IMR-90 (cell line): ENCODE results near the gene SH3BGRL. TPM values are rescaled to one million over a fixed set of nuclear protein-coding genes. Genes with fewer than 3 reads are reported as not detected.

ENCODE experiments used
- ATAC-seq: fragments of 200-7000 bp; cut with Tn5 transposase; 2 replicates; pipeline ENCODE4 v1.9.1; 2020; ENCODE audit warnings: low read depth, mild to moderate bottlenecking, moderate library complexity
- BruUV-seq: library from RNA; stranded (reverse); fragments of 400-500 nt; replicated peaks from 2 replicates; lab custom pipeline; 2021; lab: Mats Ljungman, UMichigan
- CTCF ChIA-PET: fragments of 300-600 bp; formaldehyde crosslinking; extraction: SDS; loops from one replicate; lab custom pipeline; 2021; ENCODE audit warnings: antibody characterized with exemption; lab: Yijun Ruan, JAX
- POLR2A ChIA-PET: fragments of 300-600 bp; sonication (Branson Sonifier 250); formaldehyde crosslinking; loops from one replicate; lab custom pipeline; 2022; ENCODE audit warnings: antibody characterized with exemption; ENCODE audit not compliant: unreplicated experiment; lab: Charles Lee
- DNase-seq: peaks from one replicate; pipeline ENCODE4 v3.0.0; 2013
- H2AFZ ChIP-seq: replicated peaks from 2 replicates; pipeline ENCODE3; 2013; ENCODE audit warnings: low read length, mild to moderate bottlenecking; ENCODE audit not compliant: poor library complexity
- H2AK5ac ChIP-seq: 2 replicates; pipeline ENCODE4 v1.6.1; 2013; ENCODE audit warnings: low read depth, low read length, inconsistent platforms
- H2AK9ac ChIP-seq: replicated peaks from 2 replicates; pipeline ENCODE3; 2013; ENCODE audit warnings: mild to moderate bottlenecking, low read depth, low read length, moderate library complexity; ENCODE audit not compliant: poor library complexity
- H2BK120ac ChIP-seq: 2 replicates; pipeline ENCODE4 v1.6.1; 2013; ENCODE audit warnings: low read depth, low read length, inconsistent platforms
- H2BK15ac ChIP-seq: 3 replicates; pipeline ENCODE4 v1.6.1; 2013; ENCODE audit warnings: low read depth, low read length, inconsistent platforms
- H2BK20ac ChIP-seq: 2 replicates; pipeline ENCODE4 v1.6.1; 2013; ENCODE audit warnings: low read depth, mild to moderate bottlenecking, inconsistent platforms, low read length, moderate library complexity
- H2BK5ac ChIP-seq: 2 replicates; pipeline ENCODE4 v1.6.1; 2013; ENCODE audit warnings: mild to moderate bottlenecking, low read depth, low read length, inconsistent platforms; ENCODE audit not compliant: poor library complexity, severe bottlenecking
- H3K14ac ChIP-seq: replicated peaks from 2 replicates; pipeline ENCODE4 v1.6.1; 2013; ENCODE audit warnings: low read depth, low read length, inconsistent platforms
- H3K18ac ChIP-seq: 2 replicates; pipeline ENCODE4 v1.6.1; 2013; ENCODE audit warnings: low read depth, low read length, control low read depth
- H3K23ac ChIP-seq: 2 replicates; pipeline ENCODE4 v1.6.1; 2013; ENCODE audit warnings: low read depth, low read length, inconsistent platforms
- H3K27ac ChIP-seq: 2 replicates; pipeline ENCODE4 v1.5.1; 2013; ENCODE audit warnings: mild to moderate bottlenecking, control low read depth, low read length; ENCODE audit not compliant: insufficient read depth
- H3K27me3 ChIP-seq: 2 replicates; pipeline ENCODE4 v1.6.1; 2013; ENCODE audit warnings: low read length; ENCODE audit not compliant: control insufficient read depth, insufficient read depth
- H3K36me3 ChIP-seq: 2 replicates; pipeline ENCODE4 v1.6.1; 2013; ENCODE audit warnings: low read length, mixed read lengths; ENCODE audit not compliant: control insufficient read depth, insufficient read depth
- H3K4ac ChIP-seq: 2 replicates; pipeline ENCODE4 v1.6.1; 2013; ENCODE audit warnings: low read depth, low read length, inconsistent platforms
- H3K4me1 ChIP-seq: 2 replicates; pipeline ENCODE4 v1.6.1; 2013; ENCODE audit warnings: low read length, mixed read lengths; ENCODE audit not compliant: control insufficient read depth, insufficient read depth
- H3K4me2 ChIP-seq: 2 replicates; pipeline ENCODE4 v1.6.1; 2013; ENCODE audit warnings: low read depth, mild to moderate bottlenecking, control low read depth, low read length, moderate library complexity
- H3K4me3 ChIP-seq: 2 replicates; pipeline ENCODE4 v1.5.1; 2013; ENCODE audit warnings: low read depth, mild to moderate bottlenecking, control low read depth, low read length, moderate library complexity; ENCODE audit not compliant: insufficient read depth
- H3K56ac ChIP-seq: 2 replicates; pipeline ENCODE4 v1.6.1; 2013; ENCODE audit warnings: low read length, inconsistent platforms; ENCODE audit not compliant: insufficient read depth; ENCODE audit errors: extremely low read depth
- H3K79me1 ChIP-seq, 2 experiments: 2 replicates each; pipeline ENCODE4 v1.6.1; 2013; ENCODE audit warnings: low read length in 2 of 2, inconsistent platforms in 1 of 2, low read depth in 1 of 2
- H3K9ac ChIP-seq: 2 replicates; pipeline ENCODE4 v1.6.1; 2013; ENCODE audit warnings: low read depth, low read length, control low read depth
- H3K9me1 ChIP-seq: 2 replicates; pipeline ENCODE4 v1.6.1; 2013; ENCODE audit warnings: low read length, inconsistent platforms; ENCODE audit not compliant: insufficient read depth
- H3K9me3 ChIP-seq: 2 replicates; pipeline ENCODE4 v1.6.1; 2013; ENCODE audit warnings: low read length; ENCODE audit not compliant: control insufficient read depth, insufficient read depth
- H4K20me1 ChIP-seq: 2 replicates; pipeline ENCODE4 v1.6.1; 2013; ENCODE audit warnings: low read length, inconsistent platforms; ENCODE audit not compliant: insufficient read depth
- H4K5ac ChIP-seq: 2 replicates; pipeline ENCODE4 v1.6.1; 2013; ENCODE audit warnings: mild to moderate bottlenecking, low read depth, low read length, control low read depth
- H4K8ac ChIP-seq, 2 experiments: 2 replicates each; pipeline ENCODE4 v1.6.1; 2013; ENCODE audit warnings: low read depth in 2 of 2, low read length in 2 of 2, control low read depth in 1 of 2, inconsistent platforms in 1 of 2
- H4K91ac ChIP-seq: 2 replicates; pipeline ENCODE4 v1.6.1; 2013; ENCODE audit warnings: low read depth, low read length, inconsistent platforms; ENCODE audit not compliant: insufficient read depth
- CEBPB ChIP-seq: IDR thresholded peaks from 2 replicates; pipeline ENCODE4 v1.6.1; 2012; ENCODE audit warnings: low read depth, low read length, improper control_type of control experiment
- MXI1 ChIP-seq: IDR thresholded peaks from 2 replicates; pipeline ENCODE4 v1.6.1; 2012; ENCODE audit warnings: low read depth, mild to moderate bottlenecking, low read length, moderate library complexity, borderline replicate concordance
- POLR2A ChIP-seq: IDR thresholded peaks from 2 replicates; pipeline ENCODE4 v1.6.1; 2012; ENCODE audit warnings: mild to moderate bottlenecking, low read depth, low read length
- SMC3 ChIP-seq: fragments of 150-350 bp; IDR thresholded peaks from 2 replicates; pipeline ENCODE4 v1.6.1; 2016; ENCODE audit warnings: low read depth, mild to moderate bottlenecking, antibody characterized with exemption, low read length, moderate library complexity
- WGBS, 2 experiments: methylation state at CpG; one replicate each; pipeline versions ENCODE4 v1.1.5 to v1.1.7; 2013; ENCODE audit warnings: missing lambda C conversion rate in 2 of 2; ENCODE audit not compliant: insufficient read length in 1 of 2; ENCODE audit errors: extremely low coverage in 2 of 2; 5-methylcytosine and 5-hydroxymethylcytosine counted together
- dilution Hi-C: fragments of 300-500 bp; cut with HindIII; formaldehyde crosslinking; loops from one replicate; pipeline ENCODE4 v1.14.3; 2018; ENCODE audit warnings: low sequenced_read_pairs; ENCODE audit not compliant: unreplicated experiment
- in situ Hi-C: fragments of 300-500 bp; cut with MboI; formaldehyde crosslinking; loops from 3 replicates; pipeline ENCODE4 v1.14.3; 2019; ENCODE audit warnings: low sequenced_read_pairs, inconsistent platforms, mixed read lengths
- intact Hi-C: fragments of 100-400 bp; cut with micrococcal nuclease; formaldehyde crosslinking; loops from 2 replicates; pipeline ENCODE4 v1.10.0; 2022
- polyA plus RNA-seq, 3 experiments: library from polyadenylated mRNA; depleted of rRNA; stranded (reverse); fragments of >200 nt; gene quantifications; 2 replicates each; pipeline ENCODE4 v1.2.3, GENCODE V29; 2012; ENCODE audit warnings: low replicate concordance in 1 of 3
- total RNA-seq: library from RNA; depleted of rRNA; stranded (reverse); fragments of >200 nt; gene quantifications from 2 replicates; pipeline ENCODE4 v1.2.3, GENCODE V29; 2012

The SH3BGRL gene
- total and polyA plus RNA-seq, 2 of the 4 experiments (the other 2 are of a cell fraction) = 50.7 to 110 TPM

DNA sequence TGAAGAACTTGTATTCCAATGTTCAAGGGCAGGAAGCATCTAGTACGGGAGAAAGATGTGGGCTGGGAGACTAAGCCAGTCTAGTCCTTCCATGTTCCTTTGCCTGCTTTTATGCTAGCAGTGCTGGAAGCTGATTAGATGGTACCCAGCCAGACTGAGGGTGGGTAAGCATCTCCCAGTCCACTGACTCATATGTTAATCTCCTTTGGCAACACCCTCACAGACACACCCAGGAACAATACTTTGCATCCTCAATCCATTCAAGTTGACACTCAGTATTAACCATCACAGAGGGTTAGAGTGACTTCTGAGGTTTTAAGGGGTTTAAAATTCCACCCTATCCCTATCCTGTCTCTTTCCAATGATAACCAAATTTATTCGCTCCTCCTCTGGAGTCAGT, 6.6 kb upstream of the SH3BGRL start:
- H2BK120ac ChIP-seq = no peak overlapping the region
- dilution Hi-C loops (no loop called here), in situ Hi-C loops (loop anchor here (10.0 kb wide), 1 partner anchor 170 kb away; no protein-coding TSS in a partner anchor), intact Hi-C loops (no loop called here)
- no peak overlapping the region for H3K14ac ChIP-seq
- POLR2A ChIA-PET = no interaction called here
- H3K4me1 ChIP-seq = no peaks in the 10 kb centered on the region
- no peaks in the 10 kb centered on the region for H3K79me1 ChIP-seq
- no peak overlapping the region for H2BK15ac ChIP-seq
- H4K91ac ChIP-seq = no peak overlapping the region
- ATAC-seq = no peak
- H3K4me2 ChIP-seq = no peak overlapping the region
- H4K5ac ChIP-seq = no peak overlapping the region
- H3K27me3 ChIP-seq = no peaks in the 10 kb centered on the region
- no peak overlapping the region for H3K56ac ChIP-seq
- no peaks in the 10 kb centered on the region for H3K9me3 ChIP-seq
- H3K4ac ChIP-seq = no peak overlapping the region
- H3K9me1 ChIP-seq = no peaks in the 10 kb centered on the region
- H3K27ac ChIP-seq = no peak overlapping the region
- TF ChIP-seq SMC3 (no peak), POLR2A (no peak), CEBPB (no peak), MXI1 (no peak)
- H2BK20ac ChIP-seq = no peak overlapping the region
- DNase-seq = no peak
- WGBS, 2 experiments = 100% methylated on average over 1 of the region's 2 CpGs; no CpG with 5 or more reads in 1 of the 2 experiments
- BruUV-seq = no TSS peak
- no peak overlapping the region for H2BK5ac ChIP-seq
- no peak overlapping the region for H3K4me3 ChIP-seq
- H4K8ac ChIP-seq = no peak overlapping the region
- no peak overlapping the region for H3K18ac ChIP-seq
- no peak overlapping the region for H2AFZ ChIP-seq
- H3K36me3 ChIP-seq = no peaks in the 10 kb centered on the region
- no peak overlapping the region for H2AK9ac ChIP-seq
- H4K20me1 ChIP-seq = no peaks in the 10 kb centered on the region
- no peak overlapping the region for H2AK5ac ChIP-seq
- H3K9ac ChIP-seq = no peak overlapping the region
- CTCF ChIA-PET = interaction anchor here (0.7 kb wide), 1 partner anchor 21 kb away, joined by 6 read pairs; no protein-coding TSS in a partner anchor
- H3K23ac ChIP-seq = no peak overlapping the region
